ENCODE results near the gene TMEM170A.

- no peak for TF ChIP-seq EZH2phosphoT487 (IDR thresholded peaks at IDR 0.05; ENCODE audit: insufficient read depth, low read depth)
- no peak for TF ChIP-seq EZH2 (IDR thresholded peaks at IDR 0.05; ENCODE audit: insufficient read depth, poor library complexity, severe bottlenecking)
These were observed 18.1 kb upstream of the TMEM170A start for GRCh38 chr16:75482434-75483205.

Measured in GM23248 (cell line).